ENCODE data around the gene STAT2.

DNA sequence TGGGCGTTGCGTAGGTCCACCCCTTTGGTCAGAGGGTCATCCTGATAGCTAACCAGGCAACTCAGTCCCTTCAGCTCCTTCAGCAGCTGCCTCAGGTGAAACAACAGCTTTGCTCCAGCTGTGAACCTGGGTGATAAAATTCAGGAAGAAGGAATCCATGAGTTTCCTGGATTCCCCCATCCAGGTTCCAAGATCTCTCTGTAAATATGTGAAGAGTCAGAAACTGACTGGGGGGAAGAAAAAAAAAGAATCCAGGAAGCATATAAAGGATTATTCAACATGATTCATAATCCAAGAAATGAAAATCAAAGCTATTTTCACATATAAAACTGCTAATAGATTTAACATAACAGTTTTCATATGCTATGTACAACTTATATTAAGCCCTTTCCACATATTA, 8.6 kb downstream of the STAT2 start:
- TF ChIP-seq, protein P1, sequence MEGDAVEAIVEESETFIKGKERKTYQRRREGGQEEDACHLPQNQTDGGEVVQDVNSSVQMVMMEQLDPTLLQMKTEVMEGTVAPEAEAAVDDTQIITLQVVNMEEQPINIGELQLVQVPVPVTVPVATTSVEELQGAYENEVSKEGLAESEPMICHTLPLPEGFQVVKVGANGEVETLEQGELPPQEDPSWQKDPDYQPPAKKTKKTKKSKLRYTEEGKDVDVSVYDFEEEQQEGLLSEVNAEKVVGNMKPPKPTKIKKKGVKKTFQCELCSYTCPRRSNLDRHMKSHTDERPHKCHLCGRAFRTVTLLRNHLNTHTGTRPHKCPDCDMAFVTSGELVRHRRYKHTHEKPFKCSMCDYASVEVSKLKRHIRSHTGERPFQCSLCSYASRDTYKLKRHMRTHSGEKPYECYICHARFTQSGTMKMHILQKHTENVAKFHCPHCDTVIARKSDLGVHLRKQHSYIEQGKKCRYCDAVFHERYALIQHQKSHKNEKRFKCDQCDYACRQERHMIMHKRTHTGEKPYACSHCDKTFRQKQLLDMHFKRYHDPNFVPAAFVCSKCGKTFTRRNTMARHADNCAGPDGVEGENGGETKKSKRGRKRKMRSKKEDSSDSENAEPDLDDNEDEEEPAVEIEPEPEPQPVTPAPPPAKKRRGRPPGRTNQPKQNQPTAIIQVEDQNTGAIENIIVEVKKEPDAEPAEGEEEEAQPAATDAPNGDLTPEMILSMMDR (optimal IDR thresholded peaks at IDR 0.05 in 1 of 3, IDR thresholded peaks at IDR 0.05 in 1 of 3, conservative IDR thresholded peaks at IDR 0.05 in 1 of 3; ENCODE audit: extremely low read depth in 1 of 3, insufficient read depth in 2 of 3, low read length in 3 of 3) = no peak
- no peak for TF ChIP-seq EZH2 (IDR thresholded peaks at IDR 0.05; ENCODE audit: low read length)

All from keratinocyte (primary cell).